GM12878 (cell line): ENCODE results near the gene MRPS12. TPM values are rescaled to one million over a fixed set of nuclear protein-coding genes. Genes with fewer than 3 reads are reported as not detected.

ENCODE experiments used
- EED ChIP-seq: sonication (generic); IDR thresholded peaks from 2 replicates; pipeline ENCODE4 v1.6.1; 2016; ENCODE audit warnings: antibody characterized with exemption, low read depth
- EP300 ChIP-seq, 2 experiments: fragments of 150-350 bp in 1 of 2; IDR thresholded peaks; 2 replicates each; pipeline ENCODE4 v1.6.1; 2011 to 2012; ENCODE audit warnings: low read depth in 2 of 2, low read length in 2 of 2, borderline replicate concordance in 1 of 2, improper control_type of control experiment in 1 of 2, inconsistent platforms in 1 of 2; ENCODE audit not compliant: control insufficient read depth in 1 of 2
- FOXK2 ChIP-seq: fragments of 450-650 bp; IDR thresholded peaks from 2 replicates; pipeline ENCODE4 v1.6.1; 2017; ENCODE audit warnings: mild to moderate bottlenecking, moderate library complexity
- IRF5 ChIP-seq: fragments of 450-650 bp; IDR thresholded peaks from 2 replicates; pipeline ENCODE4 v1.6.1; 2017; ENCODE audit warnings: borderline replicate concordance
- JUND ChIP-seq: IDR thresholded peaks from 2 replicates; pipeline ENCODE4 v1.6.1; 2012; ENCODE audit warnings: low read depth, mild to moderate bottlenecking, low read length, improper control_type of control experiment, moderate library complexity
- KLF5 ChIP-seq: fragments of 450-650 bp; IDR thresholded peaks from 2 replicates; pipeline ENCODE4 v1.6.1; 2014; ENCODE audit warnings: mild to moderate bottlenecking; ENCODE audit not compliant: partially characterized antibody
- LARP7 ChIP-seq: fragments of 450-650 bp; IDR thresholded peaks from 2 replicates; pipeline ENCODE4 v1.6.1; 2017; ENCODE audit warnings: mild to moderate bottlenecking
- MEF2A ChIP-seq: IDR thresholded peaks from 2 replicates; pipeline ENCODE4 v1.6.1; 2011; ENCODE audit warnings: low read depth, mild to moderate bottlenecking, low read length, moderate library complexity; ENCODE audit not compliant: insufficient read depth
- MYC ChIP-seq: IDR thresholded peaks from 2 replicates; pipeline ENCODE4 v1.6.1; 2011; ENCODE audit warnings: mild to moderate bottlenecking, low read length, moderate library complexity, inconsistent platforms; ENCODE audit not compliant: insufficient read depth, insufficient replicate concordance, insufficient read length, severe bottlenecking
- POLR2A ChIP-seq: IDR thresholded peaks from 2 replicates; pipeline ENCODE4 v1.6.1; 2011; ENCODE audit warnings: low read depth, mild to moderate bottlenecking, low read length
- POLR2AphosphoS2 ChIP-seq: IDR thresholded peaks from 2 replicates; pipeline ENCODE4 v1.6.1; 2011; ENCODE audit warnings: low read depth, mild to moderate bottlenecking, low read length, improper control_type of control experiment, moderate library complexity
- TBL1XR1 ChIP-seq: IDR thresholded peaks from 2 replicates; pipeline ENCODE4 v1.6.1; 2012; ENCODE audit warnings: low read depth, low read length, improper control_type of control experiment
- TCF12 ChIP-seq: IDR thresholded peaks from 2 replicates; pipeline ENCODE4 v1.6.1; 2011; ENCODE audit warnings: low read depth, mild to moderate bottlenecking, low read length
- ZNF384 ChIP-seq: IDR thresholded peaks from 2 replicates; pipeline ENCODE4 v1.6.1; 2012; ENCODE audit warnings: low read depth, mild to moderate bottlenecking, low read length, improper control_type of control experiment, borderline replicate concordance
- polyA plus RNA-seq, 11 experiments: library from polyadenylated mRNA; depleted of rRNA in 4 of 11; unstranded in 6 of 11; stranded (reverse) in 5 of 11; fragments of >200 nt; fragmentation: Nextera tagmentation in 4 of 11; fragmentation: Illumina TruSeq in 1 of 11; extraction: Ambion mirVana in 4 of 11; extraction: Trizol in 1 of 11; gene quantifications; 1 replicate in 1 of 11; 2 replicates in 10 of 11; pipeline versions ENCODE4 v1.2.1 to v1.2.3, GENCODE V29; 2011 to 2016; ENCODE audit warnings: inconsistent platforms in 2 of 11, missing spikeins in 2 of 11, low read depth in 1 of 11
- total RNA-seq, 4 experiments: library from RNA; depleted of rRNA in 3 of 4; stranded (reverse); fragments of >200 nt in 3 of 4; fragmentation: Illumina TruSeq in 1 of 4; extraction: Trizol in 1 of 4; gene quantifications; 2 replicates each; pipeline versions ENCODE4 v1.2.1 to v1.2.3, GENCODE V29; 2013 to 2021
- TF ChIP-seq, protein P1 (sequence below): IDR thresholded peaks from 2 replicates; pipeline ENCODE4 v1.6.1; 2012; ENCODE audit warnings: low read depth, low read length, improper control_type of control experiment

Gene MRPS12
- total and polyA plus RNA-seq, 10 of the 15 experiments (the other 5 are each of a cell fraction or from before 2014, with no cell fraction given), result 7.3 to 205 (median 77.3) TPM

DNA sequence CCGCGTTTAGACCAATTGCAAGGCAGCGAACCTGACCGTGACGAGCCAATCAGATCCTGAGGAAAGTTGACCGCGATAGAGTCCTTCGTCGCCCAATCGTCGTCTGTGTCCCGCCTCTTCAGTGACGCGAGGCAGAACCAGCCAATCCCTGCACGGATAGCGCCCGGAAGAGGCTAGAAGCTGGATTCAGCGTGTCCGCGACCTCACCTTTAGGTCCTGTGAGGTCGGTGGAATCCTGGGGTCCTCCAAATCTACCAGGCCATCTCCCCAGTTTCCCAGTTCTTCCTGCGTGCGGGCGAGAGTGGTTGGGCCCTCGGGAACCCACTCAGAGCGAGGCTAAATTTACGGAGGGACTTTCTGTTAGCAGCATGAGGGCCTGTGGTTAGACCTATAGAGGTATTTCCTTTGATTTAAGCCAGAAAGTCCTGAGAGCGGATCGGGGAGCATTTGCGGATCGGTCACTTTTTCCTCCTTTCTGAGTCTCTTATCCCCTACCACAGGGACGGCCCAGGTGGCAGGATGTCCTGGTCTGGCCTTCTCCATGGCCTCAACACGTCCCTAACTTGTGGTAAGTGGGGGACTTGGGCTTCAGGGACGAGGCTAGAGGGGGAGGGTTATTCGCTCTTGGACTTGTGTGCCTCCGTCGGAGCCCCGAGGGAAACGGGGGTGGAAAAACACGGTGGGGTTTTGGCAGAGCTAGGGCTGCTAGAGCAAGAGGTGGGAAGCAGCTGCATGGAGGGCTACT is at the start of gene MRPS12 (continued):
- TF ChIP-seq TBL1XR1 (peak; percentile 19; the same call in 1 of the 2 replicates), ZNF384 (no peak), MEF2A (no peak), MYC (peak; percentile 61), FOXK2 (no peak), IRF5 (no peak), JUND (no peak), EED (peak; percentile 52), POLR2AphosphoS2 (peak; percentile 76; the same call in 1 of the 2 replicates), KLF5 (no peak), LARP7 (no peak), TCF12 (0 out of 2 replicates have a peak, but pooled peaks have one; percentile 20), EP300 (IDR thresholded peaks at IDR 0.05; ENCODE audit: borderline replicate concordance in 1 of 2, control insufficient read depth in 1 of 2, low read depth in 2 of 2, low read length in 2 of 2) (no peak), POLR2A (peak; percentile 87)
- TF ChIP-seq, protein P1, sequence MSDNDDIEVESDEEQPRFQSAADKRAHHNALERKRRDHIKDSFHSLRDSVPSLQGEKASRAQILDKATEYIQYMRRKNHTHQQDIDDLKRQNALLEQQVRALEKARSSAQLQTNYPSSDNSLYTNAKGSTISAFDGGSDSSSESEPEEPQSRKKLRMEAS, result peak; percentile 42; the same call in 1 of the 2 replicates
- TF ChIP-seq, all 136 proteins: peak for 40
